ENCODE results near the gene TMC4.
"Not testable (repeated sequence)": the region's sequence is repeated elsewhere in the genome, so short reads cannot be mapped to it uniquely, and the experiment has no call there.

Gene TMC4

DNA sequence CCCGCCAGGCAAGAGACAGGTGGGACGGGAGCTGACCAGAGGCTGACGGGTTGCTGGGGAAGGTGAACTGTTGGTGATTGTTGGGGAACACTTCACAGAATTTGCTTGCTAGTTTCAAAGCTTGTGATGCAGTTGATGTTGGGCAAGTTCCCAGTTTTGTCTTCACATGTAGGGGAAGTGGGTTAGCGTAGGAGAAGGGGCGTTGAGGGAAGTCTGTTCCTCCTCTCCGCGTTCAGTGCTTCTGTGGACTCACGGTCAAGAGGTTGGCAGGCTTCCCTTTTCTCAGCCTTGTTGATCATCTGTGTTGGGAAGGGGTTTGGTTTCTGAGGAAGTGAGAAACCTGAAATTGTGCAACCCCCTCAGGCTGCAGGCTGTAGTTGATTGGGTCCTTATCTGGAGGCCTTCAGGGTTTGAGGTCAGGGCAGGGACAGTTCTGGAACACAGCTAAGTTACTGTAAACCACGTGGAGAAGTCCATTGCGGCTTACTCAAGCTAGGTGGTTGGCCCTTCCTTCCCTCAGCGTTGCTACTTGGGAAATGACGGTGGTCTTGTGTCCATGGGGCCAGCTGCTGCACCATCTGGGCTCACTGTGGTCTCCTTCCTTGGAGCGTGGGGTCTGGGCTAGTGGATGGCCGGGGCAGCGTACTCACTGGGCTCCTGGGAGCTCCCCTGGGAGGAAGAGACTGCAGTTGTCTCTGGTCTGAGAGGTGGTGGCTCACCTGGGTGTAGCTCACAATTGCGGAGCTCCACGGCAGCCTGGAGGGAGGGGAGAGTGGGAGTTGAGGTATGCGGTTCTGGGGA is 35.2 kb upstream of the TMC4 start:
- Histone ChIP-seq H3K4me3 (ENCODE audit: low read length, poor library complexity, severe bottlenecking) (no peak overlapping the region), H3K4me1 (ENCODE audit: insufficient read depth, low read length, poor library complexity, severe bottlenecking) (peaks cover 59% of the 10 kb centered on the region), H3K4me2 (ENCODE audit: low read depth, low read length, poor library complexity, severe bottlenecking) (peak overlapping the region; percentile 16), H3K36me3 (ENCODE audit: insufficient read depth, low read length) (peaks cover 58% of the 10 kb centered on the region), H3K9ac (ENCODE audit: low read depth, low read length, poor library complexity, severe bottlenecking) (no peak overlapping the region), H3F3A (ENCODE audit: low read depth) (peaks cover 14% of the 10 kb centered on the region), H2AFZ (ENCODE audit: low read length) (no peak overlapping the region), H3K27me3 (ENCODE audit: insufficient read depth, low read length, poor library complexity, severe bottlenecking) (no peaks in the 10 kb centered on the region), H3K9me2 (replicated peaks; ENCODE audit: low read depth, low read length) (no peaks in the 10 kb centered on the region), H3K9me3 (ENCODE audit: insufficient read depth, low read depth, low read length) (no peaks in the 10 kb centered on the region), H3K79me2 (ENCODE audit: insufficient read depth, low read length) (peaks cover 80% of the 10 kb centered on the region), H4K20me1 (ENCODE audit: insufficient read depth, low read length, poor library complexity, severe bottlenecking) (peaks cover 81% of the 10 kb centered on the region)
- TF ChIP-seq, protein P1, sequence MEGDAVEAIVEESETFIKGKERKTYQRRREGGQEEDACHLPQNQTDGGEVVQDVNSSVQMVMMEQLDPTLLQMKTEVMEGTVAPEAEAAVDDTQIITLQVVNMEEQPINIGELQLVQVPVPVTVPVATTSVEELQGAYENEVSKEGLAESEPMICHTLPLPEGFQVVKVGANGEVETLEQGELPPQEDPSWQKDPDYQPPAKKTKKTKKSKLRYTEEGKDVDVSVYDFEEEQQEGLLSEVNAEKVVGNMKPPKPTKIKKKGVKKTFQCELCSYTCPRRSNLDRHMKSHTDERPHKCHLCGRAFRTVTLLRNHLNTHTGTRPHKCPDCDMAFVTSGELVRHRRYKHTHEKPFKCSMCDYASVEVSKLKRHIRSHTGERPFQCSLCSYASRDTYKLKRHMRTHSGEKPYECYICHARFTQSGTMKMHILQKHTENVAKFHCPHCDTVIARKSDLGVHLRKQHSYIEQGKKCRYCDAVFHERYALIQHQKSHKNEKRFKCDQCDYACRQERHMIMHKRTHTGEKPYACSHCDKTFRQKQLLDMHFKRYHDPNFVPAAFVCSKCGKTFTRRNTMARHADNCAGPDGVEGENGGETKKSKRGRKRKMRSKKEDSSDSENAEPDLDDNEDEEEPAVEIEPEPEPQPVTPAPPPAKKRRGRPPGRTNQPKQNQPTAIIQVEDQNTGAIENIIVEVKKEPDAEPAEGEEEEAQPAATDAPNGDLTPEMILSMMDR (conservative IDR thresholded peaks at IDR 0.05; ENCODE audit: low read length) = no peak
- no peak for TF ChIP-seq EZH2phosphoT487 (IDR thresholded peaks at IDR 0.05; ENCODE audit: borderline replicate concordance)

DNA sequence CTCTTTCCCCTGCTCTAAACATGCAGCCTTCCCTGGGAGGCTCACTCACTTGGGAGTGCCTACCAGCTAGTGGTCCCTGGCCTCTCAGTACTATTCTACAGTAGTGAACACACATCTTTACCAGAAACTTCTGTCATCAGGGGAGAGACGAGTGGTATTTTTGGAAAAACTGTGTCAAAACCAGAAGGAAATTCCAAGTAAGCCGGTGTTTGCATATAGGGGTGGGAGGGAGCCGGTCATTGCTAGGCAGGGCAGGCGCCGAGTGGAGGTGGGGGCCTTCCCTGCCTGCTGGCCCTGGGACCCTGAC is 34.7 kb upstream of the TMC4 start:
- peaks cover 14% of the 10 kb centered on the region for H3F3A ChIP-seq (ENCODE audit: low read depth)
- no peak overlapping the region for H3K4me3 ChIP-seq (ENCODE audit: low read length, poor library complexity, severe bottlenecking)
- H3K79me2 ChIP-seq (ENCODE audit: insufficient read depth, low read length) = peaks cover 80% of the 10 kb centered on the region
- no peaks in the 10 kb centered on the region for H3K9me2 ChIP-seq (replicated peaks; ENCODE audit: low read depth, low read length)
- H3K4me1 ChIP-seq (ENCODE audit: insufficient read depth, low read length, poor library complexity, severe bottlenecking) = peaks cover 65% of the 10 kb centered on the region
- H4K20me1 ChIP-seq (ENCODE audit: insufficient read depth, low read length, poor library complexity, severe bottlenecking) = peaks cover 84% of the 10 kb centered on the region
- H2AFZ ChIP-seq (ENCODE audit: low read length) = no peak overlapping the region
- peaks cover 64% of the 10 kb centered on the region for H3K36me3 ChIP-seq (ENCODE audit: insufficient read depth, low read length)
- no peaks in the 10 kb centered on the region for H3K27me3 ChIP-seq (ENCODE audit: insufficient read depth, low read length, poor library complexity, severe bottlenecking)
- no peak overlapping the region for H3K9ac ChIP-seq (ENCODE audit: low read depth, low read length, poor library complexity, severe bottlenecking)
- peak overlapping the region; percentile 16 for H3K4me2 ChIP-seq (ENCODE audit: low read depth, low read length, poor library complexity, severe bottlenecking)
- TF ChIP-seq, protein P1 (conservative IDR thresholded peaks at IDR 0.05; ENCODE audit: low read length) = no peak
- no peak for TF ChIP-seq EZH2phosphoT487 (IDR thresholded peaks at IDR 0.05; ENCODE audit: borderline replicate concordance)
- H3K9me3 ChIP-seq (ENCODE audit: insufficient read depth, low read depth, low read length) = no peaks in the 10 kb centered on the region

DNA sequence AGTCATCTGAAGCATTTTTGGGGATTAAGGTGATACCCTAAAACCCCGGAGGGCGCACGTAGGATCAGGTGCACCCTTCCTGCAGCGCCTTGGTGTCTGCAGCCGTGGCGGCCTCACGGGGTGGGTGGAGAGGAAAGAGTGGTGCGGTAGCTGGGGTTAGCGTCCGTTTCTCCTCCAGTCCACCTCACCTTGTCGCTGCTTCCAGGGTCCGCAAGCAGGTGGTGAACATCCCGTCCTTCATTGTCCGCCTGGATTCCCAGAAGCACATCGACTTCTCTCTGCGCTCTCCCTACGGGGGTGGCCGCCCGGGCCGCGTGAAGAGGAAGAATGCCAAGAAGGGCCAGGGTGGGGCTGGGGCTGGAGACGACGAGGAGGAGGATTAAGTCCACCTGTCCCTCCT is 34.2 kb upstream of the TMC4 start:
- H3K79me2 ChIP-seq (ENCODE audit: insufficient read depth, low read length) = peaks cover 80% of the 10 kb centered on the region
- peaks cover 68% of the 10 kb centered on the region for H3K36me3 ChIP-seq (ENCODE audit: insufficient read depth, low read length)
- not testable (repeated sequence) for H3K9ac ChIP-seq (ENCODE audit: low read depth, low read length, poor library complexity, severe bottlenecking); H3K9me2 ChIP-seq (replicated peaks; ENCODE audit: low read depth, low read length); H3K9me3 ChIP-seq (ENCODE audit: insufficient read depth, low read depth, low read length); H2AFZ ChIP-seq (ENCODE audit: low read length); H3K4me3 ChIP-seq (ENCODE audit: low read length, poor library complexity, severe bottlenecking); H3K27me3 ChIP-seq (ENCODE audit: insufficient read depth, low read length, poor library complexity, severe bottlenecking)
- H3K4me2 ChIP-seq (ENCODE audit: low read depth, low read length, poor library complexity, severe bottlenecking) = peak overlapping the region; percentile 100
- H3F3A ChIP-seq (ENCODE audit: low read depth) = peaks cover 14% of the 10 kb centered on the region
- H3K4me1 ChIP-seq (ENCODE audit: insufficient read depth, low read length, poor library complexity, severe bottlenecking) = peaks cover 69% of the 10 kb centered on the region
- peaks cover 86% of the 10 kb centered on the region for H4K20me1 ChIP-seq (ENCODE audit: insufficient read depth, low read length, poor library complexity, severe bottlenecking)

DNA sequence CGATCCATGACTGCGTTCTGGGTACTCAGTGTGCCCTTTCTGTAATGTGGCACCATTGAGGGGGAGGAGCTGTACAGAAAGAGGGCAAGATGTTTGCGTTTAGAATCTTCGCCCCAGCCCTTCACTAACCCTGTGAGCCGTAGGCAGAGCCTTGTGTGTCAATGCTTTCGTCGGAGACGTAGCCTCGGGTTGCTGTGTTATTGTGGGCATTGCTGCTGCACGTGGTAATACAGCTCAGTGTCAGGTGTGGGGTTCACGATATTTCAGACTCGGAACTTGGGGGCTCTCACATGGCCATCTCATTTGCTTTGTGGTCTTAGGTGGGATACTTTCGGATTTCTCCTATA is 33.8 kb upstream of the TMC4 start:
- Histone ChIP-seq H3K4me2 (ENCODE audit: low read depth, low read length, poor library complexity, severe bottlenecking) (peak overlapping the region; percentile 100), H3K9me2 (replicated peaks; ENCODE audit: low read depth, low read length) (no peaks in the 10 kb centered on the region), H3K79me2 (ENCODE audit: insufficient read depth, low read length) (peaks cover 80% of the 10 kb centered on the region), H3K27me3 (ENCODE audit: insufficient read depth, low read length, poor library complexity, severe bottlenecking) (no peaks in the 10 kb centered on the region), H4K20me1 (ENCODE audit: insufficient read depth, low read length, poor library complexity, severe bottlenecking) (peaks cover 89% of the 10 kb centered on the region), H3K9ac (ENCODE audit: low read depth, low read length, poor library complexity, severe bottlenecking) (no peak overlapping the region), H2AFZ (ENCODE audit: low read length) (no peak overlapping the region), H3K4me3 (ENCODE audit: low read length, poor library complexity, severe bottlenecking) (no peak overlapping the region), H3K36me3 (ENCODE audit: insufficient read depth, low read length) (peaks cover 72% of the 10 kb centered on the region), H3K9me3 (ENCODE audit: insufficient read depth, low read depth, low read length) (no peaks in the 10 kb centered on the region), H3K4me1 (ENCODE audit: insufficient read depth, low read length, poor library complexity, severe bottlenecking) (peaks cover 73% of the 10 kb centered on the region), H3F3A (ENCODE audit: low read depth) (peaks cover 14% of the 10 kb centered on the region)
- TF ChIP-seq, protein P1 (conservative IDR thresholded peaks at IDR 0.05; ENCODE audit: low read length) = no peak
- TF ChIP-seq EZH2phosphoT487 (IDR thresholded peaks at IDR 0.05; ENCODE audit: borderline replicate concordance) = no peak
